GM06990 (cell line): ENCODE results near the gene ADAM12.
"Not testable (repeated sequence)": the region's sequence is repeated elsewhere in the genome, so short reads cannot be mapped to it uniquely, and the experiment has no call there.

Experiments
- DNase-seq: peaks from one replicate; pipeline ENCODE4 v3.0.0-alpha.2; 2011; ENCODE audit not compliant: insufficient read length; ENCODE audit errors: extremely low read depth
- H3K27me3 ChIP-seq: replicated peaks from 2 replicates; pipeline ENCODE4 v1.6.0; 2011; ENCODE audit warnings: low read length; ENCODE audit not compliant: control insufficient read depth, insufficient read depth
- H3K36me3 ChIP-seq: 2 replicates; pipeline ENCODE4 v1.5.1; 2011; ENCODE audit warnings: low read length; ENCODE audit not compliant: control insufficient read depth, insufficient read depth
- H3K4me3 ChIP-seq: replicated peaks from 2 replicates; pipeline ENCODE4 v1.5.1; 2011; ENCODE audit warnings: low read depth, mild to moderate bottlenecking, control low read depth, low read length
- TF ChIP-seq, protein P1 (sequence below): IDR thresholded peaks from 2 replicates; pipeline ENCODE4 v1.5.1; 2011; ENCODE audit warnings: low read length, control low read depth, mild to moderate bottlenecking, inconsistent platforms; ENCODE audit not compliant: insufficient read depth, poor library complexity, severe bottlenecking

Gene ADAM12

DNA sequence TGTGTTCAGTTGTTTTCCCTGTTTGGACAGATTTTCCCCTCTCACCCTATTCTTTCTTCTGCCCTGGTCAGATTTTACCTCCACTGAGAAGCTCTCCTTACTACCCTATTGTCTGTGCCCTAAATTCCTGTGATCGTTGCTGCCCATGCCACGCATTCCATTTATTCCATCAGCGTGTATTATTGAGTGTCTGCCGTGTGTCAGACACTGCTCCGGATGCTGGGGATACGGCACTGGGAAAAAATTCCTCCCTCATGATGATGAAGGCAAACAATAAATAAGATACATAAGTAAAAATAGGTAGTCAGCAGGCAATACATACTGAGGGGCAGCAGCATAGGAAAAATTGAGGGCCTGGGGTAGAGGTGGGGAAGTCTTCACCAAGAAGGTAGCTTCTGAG lies 405.1 kb downstream of the ADAM12 start:
- TF ChIP-seq, protein P1, sequence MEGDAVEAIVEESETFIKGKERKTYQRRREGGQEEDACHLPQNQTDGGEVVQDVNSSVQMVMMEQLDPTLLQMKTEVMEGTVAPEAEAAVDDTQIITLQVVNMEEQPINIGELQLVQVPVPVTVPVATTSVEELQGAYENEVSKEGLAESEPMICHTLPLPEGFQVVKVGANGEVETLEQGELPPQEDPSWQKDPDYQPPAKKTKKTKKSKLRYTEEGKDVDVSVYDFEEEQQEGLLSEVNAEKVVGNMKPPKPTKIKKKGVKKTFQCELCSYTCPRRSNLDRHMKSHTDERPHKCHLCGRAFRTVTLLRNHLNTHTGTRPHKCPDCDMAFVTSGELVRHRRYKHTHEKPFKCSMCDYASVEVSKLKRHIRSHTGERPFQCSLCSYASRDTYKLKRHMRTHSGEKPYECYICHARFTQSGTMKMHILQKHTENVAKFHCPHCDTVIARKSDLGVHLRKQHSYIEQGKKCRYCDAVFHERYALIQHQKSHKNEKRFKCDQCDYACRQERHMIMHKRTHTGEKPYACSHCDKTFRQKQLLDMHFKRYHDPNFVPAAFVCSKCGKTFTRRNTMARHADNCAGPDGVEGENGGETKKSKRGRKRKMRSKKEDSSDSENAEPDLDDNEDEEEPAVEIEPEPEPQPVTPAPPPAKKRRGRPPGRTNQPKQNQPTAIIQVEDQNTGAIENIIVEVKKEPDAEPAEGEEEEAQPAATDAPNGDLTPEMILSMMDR, result no peak

DNA sequence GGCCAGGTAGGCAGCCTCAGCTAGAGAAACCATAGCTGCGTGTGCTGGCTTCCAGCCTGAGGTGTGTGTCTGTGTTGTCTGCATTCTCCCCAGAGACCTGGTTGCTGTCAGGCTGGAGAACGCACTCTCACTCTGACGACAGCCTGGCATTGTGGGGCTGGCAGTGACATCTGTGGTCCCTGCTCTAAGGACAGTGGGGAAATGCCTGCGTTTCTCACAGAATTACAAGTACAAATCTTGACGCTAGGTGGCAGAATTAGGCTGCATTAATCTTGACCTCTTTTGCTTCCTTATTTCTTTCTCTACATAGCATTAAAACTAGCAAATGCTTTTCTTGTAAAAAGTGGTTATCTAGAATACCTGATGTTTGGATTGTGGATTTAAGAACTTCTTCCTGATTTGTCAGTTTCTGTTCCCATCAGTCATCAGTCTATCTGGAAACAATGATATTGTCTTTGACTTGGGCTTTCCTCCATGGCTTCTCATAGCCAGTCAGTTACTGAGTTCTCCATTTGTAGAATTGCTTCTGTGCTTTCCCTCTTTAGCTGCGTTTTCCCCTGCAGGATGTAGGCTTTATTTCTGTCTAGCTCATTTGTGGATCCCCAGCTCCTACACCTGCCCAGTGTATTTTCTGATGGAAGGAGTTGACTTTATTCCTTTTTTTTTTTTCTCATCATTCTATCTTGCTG lies 405.9 kb downstream of the ADAM12 start:
- H3K27me3 ChIP-seq, result no peaks in the 10 kb centered on the region
- no peaks in the 10 kb centered on the region for H3K36me3 ChIP-seq
- TF ChIP-seq, protein P1, result peak; percentile 55
- peak; percentile 26 for DNase-seq
- no peak overlapping the region for H3K4me3 ChIP-seq

More for the DNA sequence above, 405.1 kb downstream of the ADAM12 start:
- Histone ChIP-seq H3K36me3 (no peaks in the 10 kb centered on the region), H3K27me3 (no peaks in the 10 kb centered on the region), H3K4me3 (no peak overlapping the region)
- DNase-seq, result no peak

DNA sequence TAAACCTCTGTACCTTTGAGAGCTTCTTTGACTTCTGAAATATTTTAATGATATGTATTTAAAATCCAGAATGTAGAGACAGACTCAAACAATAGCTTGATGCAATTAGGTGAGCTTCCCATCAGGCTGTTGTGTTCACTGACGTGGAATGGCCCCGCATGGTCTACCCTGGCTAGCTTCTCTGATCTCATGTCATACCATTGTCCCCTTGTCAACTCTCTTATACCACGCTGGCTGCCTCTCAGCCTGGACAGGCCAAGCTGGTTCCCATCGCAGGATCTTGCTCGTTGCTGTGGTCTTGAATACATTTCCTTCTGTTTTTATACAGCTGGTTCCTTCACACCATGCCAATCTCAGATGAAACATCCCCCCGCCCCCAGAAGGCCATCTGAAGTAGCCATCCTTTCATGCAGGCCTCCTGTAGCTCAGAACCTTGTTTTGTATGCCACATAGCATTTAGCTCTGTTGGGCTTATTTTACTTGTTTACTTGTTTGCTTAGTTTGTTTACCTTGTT lies 407.7 kb downstream of the ADAM12 start:
- Histone ChIP-seq H3K4me3 (no peak overlapping the region), H3K36me3 (no peaks in the 10 kb centered on the region), H3K27me3 (no peaks in the 10 kb centered on the region)
- TF ChIP-seq, protein P1, result no peak
- DNase-seq, result no peak

DNA sequence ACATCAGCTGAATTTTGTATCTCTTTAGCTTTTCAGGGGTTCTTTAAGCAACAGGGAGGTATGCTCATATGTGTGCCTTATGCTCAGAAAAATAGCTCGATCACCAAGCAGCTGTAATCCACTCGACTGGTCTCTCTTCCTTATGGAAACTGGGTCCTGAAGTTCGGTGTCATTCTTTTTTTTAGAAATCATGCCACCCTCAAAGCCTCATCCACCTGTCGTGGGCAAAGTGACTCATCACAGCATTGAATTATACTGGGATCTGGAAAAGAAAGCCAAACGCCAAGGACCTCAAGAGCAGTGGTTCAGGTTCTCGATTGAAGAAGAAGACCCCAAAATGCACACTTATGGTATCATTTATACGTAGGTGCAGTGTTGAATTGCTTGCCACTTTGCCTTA lies 408.3 kb downstream of the ADAM12 start:
- H3K36me3 ChIP-seq, result no peaks in the 10 kb centered on the region
- TF ChIP-seq, protein P1, result no peak
- H3K4me3 ChIP-seq, result no peak overlapping the region
- H3K27me3 ChIP-seq, result no peaks in the 10 kb centered on the region
- no peak for DNase-seq

DNA sequence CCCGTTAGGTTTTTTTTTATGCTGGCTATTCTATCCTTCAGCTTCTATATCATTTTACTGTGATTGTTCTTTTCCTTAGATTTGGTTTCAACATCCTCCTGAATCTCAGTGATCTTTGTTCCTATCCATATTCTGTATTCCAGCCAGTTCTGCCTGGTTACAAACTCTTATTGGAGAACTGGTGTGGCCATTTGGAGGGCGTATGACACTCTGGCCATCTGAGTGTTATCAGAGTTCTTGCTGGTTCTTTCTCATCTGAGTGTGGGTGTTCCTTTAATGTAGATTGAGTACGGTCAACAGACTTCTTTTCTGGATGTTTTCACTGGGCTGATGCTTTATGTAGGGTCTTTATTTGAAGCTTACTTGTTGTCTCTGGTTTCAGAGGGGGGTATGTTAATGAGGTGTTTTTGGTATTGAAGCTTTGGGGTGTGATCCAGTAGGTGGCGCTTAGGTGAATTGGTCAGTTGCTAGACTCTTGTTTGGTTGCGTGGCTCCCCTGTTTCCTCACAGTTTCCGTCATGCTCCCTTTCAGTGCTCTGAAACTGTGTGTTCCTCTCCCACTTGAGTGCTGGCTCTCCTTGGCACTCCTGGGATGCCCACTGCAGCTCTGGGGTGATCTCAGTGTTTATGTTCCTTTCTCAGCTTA lies 411.2 kb downstream of the ADAM12 start:
- no peak for DNase-seq
- H3K36me3 ChIP-seq, result no peaks in the 10 kb centered on the region
- TF ChIP-seq, protein P1, result peak; percentile 62
- no peak overlapping the region for H3K4me3 ChIP-seq
- H3K27me3 ChIP-seq, result no peaks in the 10 kb centered on the region

DNA sequence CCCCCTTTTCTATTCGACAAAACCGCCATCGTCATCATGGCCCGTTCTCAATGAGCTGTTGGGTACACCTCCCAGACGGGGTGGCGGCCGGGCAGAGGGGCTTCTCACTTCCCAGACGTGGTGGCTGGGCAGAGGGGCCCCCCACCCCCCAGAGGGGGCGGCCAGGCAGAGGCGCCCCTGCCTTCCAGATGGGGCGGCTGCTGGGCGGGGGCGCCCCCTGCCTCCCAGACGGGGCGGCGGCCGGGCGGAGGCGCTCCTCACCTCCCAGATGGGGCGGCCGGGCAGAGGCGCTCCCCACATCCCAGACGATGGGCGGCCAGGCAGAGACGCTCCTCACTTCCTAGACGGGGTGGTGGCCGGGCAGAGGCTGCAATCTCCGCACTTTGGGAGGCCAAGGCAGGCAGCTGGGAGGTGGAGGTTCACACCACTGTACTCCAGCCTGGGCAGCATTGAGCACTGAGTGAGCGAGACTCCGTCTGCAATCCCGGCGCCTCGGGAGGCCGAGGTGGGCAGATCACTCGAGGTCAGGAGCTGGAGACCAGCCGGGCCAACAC lies 418.1 kb downstream of the ADAM12 start:
- not testable (repeated sequence) for H3K36me3 ChIP-seq, H3K4me3 ChIP-seq, DNase-seq, H3K27me3 ChIP-seq
